Adipocyte (in vitro differentiated cells): ENCODE results near the gene NUDT3.
"Not testable (repeated sequence)": the region's sequence is repeated elsewhere in the genome, so short reads cannot be mapped to it uniquely, and the experiment has no call there.

Source experiments
- DNase-seq: peaks from one replicate; pipeline ENCODE4 v3.0.0-alpha.2; 2015; ENCODE audit warnings: low read depth
- H3K27me3 ChIP-seq: replicated peaks from 2 replicates; pipeline ENCODE4 v1.7.0; 2013; ENCODE audit warnings: mild to moderate bottlenecking, low read length, moderate library complexity; ENCODE audit not compliant: control insufficient read depth, insufficient read depth
- H3K36me3 ChIP-seq: 2 replicates; pipeline ENCODE4 v1.7.0; 2013; ENCODE audit warnings: low read length, mild to moderate bottlenecking, moderate library complexity; ENCODE audit not compliant: control insufficient read depth, insufficient read depth, severe bottlenecking
- H3K4me1 ChIP-seq: 2 replicates; pipeline ENCODE4 v1.7.0; 2013; ENCODE audit warnings: mild to moderate bottlenecking, low read length, moderate library complexity; ENCODE audit not compliant: control insufficient read depth, insufficient read depth
- H3K4me3 ChIP-seq: 2 replicates; pipeline ENCODE4 v1.7.0; 2013; ENCODE audit warnings: mild to moderate bottlenecking, low read length, moderate library complexity
- H3K9ac ChIP-seq: 2 replicates; pipeline ENCODE4 v1.7.0; 2013; ENCODE audit warnings: mild to moderate bottlenecking, low read length, moderate library complexity
- H3K9me3 ChIP-seq: 2 replicates; pipeline ENCODE4 v1.7.0; 2013; ENCODE audit warnings: mild to moderate bottlenecking, low read length, moderate library complexity; ENCODE audit not compliant: control insufficient read depth

The NUDT3 gene

GRCh38 chr6:34363681-34364075 lies 28.8 kb downstream of the NUDT3 start:
- not testable (repeated sequence) for H3K9me3 ChIP-seq, H3K36me3 ChIP-seq, H3K4me3 ChIP-seq, H3K27me3 ChIP-seq, H3K9ac ChIP-seq, DNase-seq
- peaks cover 24% of the 10 kb centered on the region for H3K4me1 ChIP-seq

GRCh38 chr6:34362909-34363680 lies 29.4 kb downstream of the NUDT3 start:
- Histone ChIP-seq H3K9ac (no peak overlapping the region), H3K27me3 (no peaks in the 10 kb centered on the region), H3K9me3 (no peaks in the 10 kb centered on the region), H3K4me3 (no peak overlapping the region), H3K36me3 (no peaks in the 10 kb centered on the region), H3K4me1 (peaks cover 30% of the 10 kb centered on the region)
- DNase-seq, result no peak

GRCh38 chr6:34362176-34362575 lies 30.3 kb downstream of the NUDT3 start:
- Histone ChIP-seq H3K27me3 (no peaks in the 10 kb centered on the region), H3K36me3 (no peaks in the 10 kb centered on the region), H3K9ac (no peak overlapping the region), H3K4me3 (no peak overlapping the region), H3K9me3 (no peaks in the 10 kb centered on the region), H3K4me1 (peaks cover 32% of the 10 kb centered on the region)
- DNase-seq, result no peak

- peak; percentile 83 for DNase-seq
Measured at GRCh38 chr6:34360556-34360955, 31.9 kb downstream of the NUDT3 start.

GRCh38 chr6:34359418-34360158 lies 32.9 kb downstream of the NUDT3 start:
- H3K4me1 ChIP-seq, result peaks cover 29% of the 10 kb centered on the region
- no peaks in the 10 kb centered on the region for H3K36me3 ChIP-seq
- H3K9ac ChIP-seq, result no peak overlapping the region
- DNase-seq, result peak; percentile 80
- no peaks in the 10 kb centered on the region for H3K9me3 ChIP-seq
- H3K27me3 ChIP-seq, result no peaks in the 10 kb centered on the region
- H3K4me3 ChIP-seq, result no peak overlapping the region

More at GRCh38 chr6:34360556-34360955, 31.9 kb downstream of the NUDT3 start:
- H3K4me3 ChIP-seq, result no peak overlapping the region
- H3K27me3 ChIP-seq, result no peaks in the 10 kb centered on the region
- H3K9ac ChIP-seq, result no peak overlapping the region
- H3K9me3 ChIP-seq, result no peaks in the 10 kb centered on the region
- peaks cover 29% of the 10 kb centered on the region for H3K4me1 ChIP-seq
- no peaks in the 10 kb centered on the region for H3K36me3 ChIP-seq

- Histone ChIP-seq H3K9ac (no peak overlapping the region), H3K9me3 (no peaks in the 10 kb centered on the region), H3K36me3 (no peaks in the 10 kb centered on the region), H3K27me3 (no peaks in the 10 kb centered on the region), H3K4me1 (peaks cover 29% of the 10 kb centered on the region), H3K4me3 (no peak overlapping the region)
- peak; percentile 88 for DNase-seq
Measured at GRCh38 chr6:34358389-34358905, 34.0 kb downstream of the NUDT3 start.

GRCh38 chr6:34357937-34358336 lies 34.5 kb downstream of the NUDT3 start:
- Histone ChIP-seq H3K9me3 (no peaks in the 10 kb centered on the region), H3K36me3 (no peaks in the 10 kb centered on the region), H3K9ac (no peak overlapping the region), H3K4me1 (peaks cover 25% of the 10 kb centered on the region), H3K27me3 (no peaks in the 10 kb centered on the region), H3K4me3 (no peak overlapping the region)
- DNase-seq, result no peak

GRCh38 chr6:34355889-34356288 lies 36.6 kb downstream of the NUDT3 start:
- H3K9me3 ChIP-seq, result no peaks in the 10 kb centered on the region
- peaks cover 21% of the 10 kb centered on the region for H3K4me1 ChIP-seq
- H3K4me3 ChIP-seq, result no peak overlapping the region
- DNase-seq, result no peak
- no peaks in the 10 kb centered on the region for H3K36me3 ChIP-seq
- no peak overlapping the region for H3K9ac ChIP-seq
- H3K27me3 ChIP-seq, result no peaks in the 10 kb centered on the region

- not testable (repeated sequence) for H3K27me3 ChIP-seq, H3K4me3 ChIP-seq, H3K9ac ChIP-seq, DNase-seq, H3K36me3 ChIP-seq, H3K9me3 ChIP-seq
- H3K4me1 ChIP-seq, result peaks cover 19% of the 10 kb centered on the region
Measured at GRCh38 chr6:34354230-34354629, 38.2 kb downstream of the NUDT3 start.

GRCh38 chr6:34353530-34353929 lies 38.9 kb downstream of the NUDT3 start:
- H3K36me3 ChIP-seq, DNase-seq, H3K9me3 ChIP-seq, H3K27me3 ChIP-seq, H3K9ac ChIP-seq, H3K4me3 ChIP-seq: not testable (repeated sequence)
- H3K4me1 ChIP-seq, result peaks cover 17% of the 10 kb centered on the region

- H3K9ac ChIP-seq, result no peak overlapping the region
- H3K4me1 ChIP-seq, result peaks cover 10% of the 10 kb centered on the region
- H3K4me3 ChIP-seq, result no peak overlapping the region
- H3K27me3 ChIP-seq, result no peaks in the 10 kb centered on the region
- H3K9me3 ChIP-seq, result no peaks in the 10 kb centered on the region
- no peaks in the 10 kb centered on the region for H3K36me3 ChIP-seq
- DNase-seq, result peak; percentile 38
Measured at GRCh38 chr6:34352305-34352937, 40.0 kb downstream of the NUDT3 start.
